Hindlimb muscle (tissue), 1 donor: ENCODE results near the gene ZW10. TPM values are rescaled to one million over a fixed set of nuclear protein-coding genes. Genes with fewer than 3 reads are reported as not detected.
A peak's percentile ranks its signal among the peaks of the same experiment; 100 is the strongest.
"Not testable (repeated sequence)": the region's sequence is repeated elsewhere in the genome, so short reads cannot be mapped to it uniquely, and the experiment has no call there.

ENCODE experiments used
- DNase-seq: peaks from one replicate; pipeline ENCODE4 v3.0.0-alpha.2; 2013
- polyA plus RNA-seq: library from polyadenylated mRNA; unstranded; fragments of 120-200 nt; gene quantifications from one replicate; pipeline ENCODE4 v1.2.1, GENCODE V29; 2013; ENCODE audit not compliant: insufficient read length

The ZW10 gene
- polyA plus RNA-seq, 1 donor: 14.5 TPM

DNA sequence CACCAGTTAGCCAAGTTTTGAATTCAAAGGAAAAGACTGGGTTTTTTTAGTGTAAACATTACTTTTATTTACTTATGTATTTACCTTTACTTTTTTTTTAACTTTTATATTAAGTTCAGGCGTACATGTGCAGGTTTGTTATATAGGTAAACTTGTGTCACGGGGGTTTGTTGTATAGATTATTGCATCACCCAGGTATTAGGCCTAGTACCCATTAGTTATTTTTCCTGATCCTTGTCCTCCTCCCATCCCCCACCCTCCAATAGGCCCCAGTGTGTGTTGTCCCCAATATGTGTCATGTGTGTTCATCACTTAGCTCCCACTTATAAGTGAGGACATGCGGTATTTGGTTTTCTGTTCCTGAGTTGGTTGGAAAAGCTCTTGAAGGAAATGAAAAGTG lies 20.6 kb downstream of the ZW10 start:
- DNase-seq: no peak

DNA sequence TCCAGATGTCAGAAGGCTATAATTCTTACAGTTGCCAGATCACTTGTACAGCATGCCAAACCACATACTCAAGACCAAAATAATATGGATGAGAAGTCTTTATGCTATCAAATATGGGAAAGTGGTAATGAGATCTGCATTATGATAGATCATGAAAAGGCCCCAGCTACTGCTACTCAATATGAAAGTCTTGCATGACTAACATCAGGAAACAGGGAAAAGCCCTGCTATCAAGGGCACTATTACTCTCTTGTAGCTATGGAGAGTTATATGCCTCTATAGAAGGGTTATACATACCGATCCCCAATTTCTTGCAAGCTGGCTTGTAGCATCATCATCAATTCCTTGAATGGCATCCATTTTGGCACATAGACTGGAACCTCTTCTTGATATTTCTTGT lies 37.2 kb downstream of the ZW10 start:
- DNase-seq: no peak

DNA sequence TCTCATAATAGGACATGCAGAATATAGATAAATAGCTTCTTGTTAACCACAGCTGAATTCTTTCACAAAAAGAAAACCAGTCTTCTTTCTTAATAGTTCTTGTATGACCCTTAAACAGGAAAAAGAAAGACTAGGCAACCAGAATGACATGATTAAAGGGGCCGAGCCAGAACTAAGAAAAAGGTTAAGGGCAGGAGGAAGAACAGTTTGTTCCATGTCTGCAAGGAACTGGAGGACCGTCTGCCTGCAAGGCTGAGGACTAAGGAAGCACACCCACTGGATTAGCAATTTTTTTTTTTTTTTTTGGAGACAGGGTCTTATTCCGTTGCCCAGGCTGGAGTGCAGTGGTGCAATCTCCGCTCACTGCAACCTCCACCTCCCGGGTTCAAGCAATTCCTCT lies 41.4 kb downstream of the ZW10 start:
- no peak for DNase-seq

DNA sequence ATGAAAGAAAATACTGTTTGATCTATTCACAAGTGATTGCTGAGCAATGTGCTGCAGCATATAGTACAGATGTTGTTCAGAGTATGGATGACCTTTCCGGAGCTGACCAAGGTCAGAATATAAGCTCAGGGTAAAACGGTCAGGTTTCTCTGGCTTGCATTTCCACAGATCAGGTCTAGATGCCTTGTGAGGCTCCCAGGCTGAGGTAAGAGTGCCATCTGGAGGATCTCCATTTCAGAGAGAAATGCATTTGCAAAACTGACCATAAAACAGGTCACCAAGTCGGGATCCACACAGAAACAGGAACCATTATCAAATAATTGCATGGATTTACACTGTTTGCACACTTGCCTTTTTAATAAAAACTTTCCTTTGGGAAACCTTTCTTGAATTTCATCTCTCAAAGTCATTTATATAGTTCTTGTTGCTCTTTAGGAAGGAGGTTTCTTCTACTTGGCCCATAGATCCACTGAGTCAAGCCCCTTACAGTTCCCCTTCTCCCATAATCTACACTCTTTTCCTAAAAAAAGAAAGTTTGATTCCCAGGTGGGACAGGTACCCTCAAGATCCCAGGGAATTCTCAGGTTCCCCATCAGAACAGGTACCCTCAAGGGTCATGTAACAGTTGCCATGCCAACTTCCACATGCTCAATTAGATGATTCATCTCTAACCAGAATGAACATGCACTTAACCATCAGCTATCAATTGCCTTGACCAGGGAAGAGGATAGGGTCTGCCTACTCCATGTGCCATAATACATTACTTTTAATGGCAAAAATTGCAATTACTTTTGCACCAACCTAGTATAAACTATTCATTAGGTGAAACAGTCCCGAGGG lies 42.4 kb downstream of the ZW10 start:
- peak; percentile 45 for DNase-seq

DNA sequence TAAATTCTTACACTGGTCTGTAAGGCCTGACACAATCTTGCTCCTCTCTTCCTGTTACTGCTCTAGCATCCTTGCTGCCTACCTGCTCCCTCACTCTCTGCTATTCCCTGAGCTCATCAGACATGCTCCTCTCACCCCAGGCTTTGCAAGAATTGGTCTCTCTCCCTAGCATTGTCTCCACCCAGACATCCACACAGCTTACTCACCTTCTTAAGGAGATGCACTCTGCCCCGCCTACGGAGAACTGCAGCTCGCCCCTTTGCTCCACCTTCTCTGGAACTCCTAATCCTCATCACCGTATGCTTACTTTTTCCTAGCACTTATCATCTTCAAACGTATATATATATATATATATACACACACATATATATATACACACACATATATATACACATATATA lies 44.0 kb downstream of the ZW10 start:
- DNase-seq: no peak

DNA sequence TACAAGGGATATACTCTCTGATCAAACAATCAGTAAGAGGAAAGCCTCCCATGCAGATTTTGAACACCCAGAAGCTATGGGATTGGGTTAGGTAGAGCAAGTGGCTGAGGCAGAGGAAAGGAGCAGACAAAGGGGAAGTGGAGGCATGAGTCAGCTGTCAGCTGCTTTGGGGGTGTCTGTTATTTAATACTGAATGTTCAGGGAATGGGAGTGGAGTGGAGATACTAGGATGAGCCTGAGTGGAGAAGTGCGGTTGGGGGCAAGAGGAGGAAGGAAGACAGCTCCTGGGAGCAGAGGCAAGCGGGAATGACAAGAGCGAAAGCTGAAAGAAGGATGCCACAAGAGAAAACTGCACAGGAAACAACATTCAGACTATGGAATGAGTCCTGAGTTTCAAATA lies 44.7 kb downstream of the ZW10 start:
- DNase-seq: no peak

DNA sequence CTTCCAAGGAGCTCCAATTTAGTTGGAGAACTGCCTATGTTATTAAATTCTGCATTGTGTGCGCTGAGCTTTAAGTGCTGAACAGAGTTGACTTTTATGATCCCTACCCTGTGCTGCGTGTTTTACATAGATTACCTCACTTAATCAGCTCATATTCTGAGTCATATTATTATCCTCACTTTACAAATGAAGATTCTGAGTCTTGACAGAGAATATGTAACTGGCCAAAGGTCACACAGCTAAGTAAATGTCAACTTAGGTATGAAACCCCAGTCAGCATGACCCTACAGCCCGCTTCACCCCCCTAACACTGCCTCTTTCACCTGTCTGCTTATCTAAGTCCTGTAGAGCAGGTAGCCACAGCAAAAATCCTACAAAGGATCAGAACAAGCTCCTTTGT lies 47.6 kb downstream of the ZW10 start:
- no peak for DNase-seq

DNA sequence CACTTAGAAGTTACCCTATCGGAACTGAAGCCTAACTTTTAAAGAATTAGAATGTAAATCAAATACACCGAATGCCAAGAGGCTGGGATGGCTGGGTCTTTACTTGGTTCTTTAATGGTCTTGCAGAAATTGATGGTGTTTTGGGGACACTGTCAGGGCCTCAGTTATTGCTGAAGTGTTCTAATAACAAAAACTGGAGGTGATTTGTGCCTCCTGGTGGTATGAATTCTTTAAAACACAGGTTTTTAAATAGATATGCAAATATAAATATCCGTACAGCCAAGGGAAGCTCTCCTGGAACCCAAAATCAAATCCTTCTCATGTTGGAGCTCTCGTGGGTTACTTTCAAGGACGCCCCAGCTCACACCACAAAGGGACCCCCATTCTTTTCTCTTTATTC lies 48.1 kb downstream of the ZW10 start:
- no peak for DNase-seq

DNA sequence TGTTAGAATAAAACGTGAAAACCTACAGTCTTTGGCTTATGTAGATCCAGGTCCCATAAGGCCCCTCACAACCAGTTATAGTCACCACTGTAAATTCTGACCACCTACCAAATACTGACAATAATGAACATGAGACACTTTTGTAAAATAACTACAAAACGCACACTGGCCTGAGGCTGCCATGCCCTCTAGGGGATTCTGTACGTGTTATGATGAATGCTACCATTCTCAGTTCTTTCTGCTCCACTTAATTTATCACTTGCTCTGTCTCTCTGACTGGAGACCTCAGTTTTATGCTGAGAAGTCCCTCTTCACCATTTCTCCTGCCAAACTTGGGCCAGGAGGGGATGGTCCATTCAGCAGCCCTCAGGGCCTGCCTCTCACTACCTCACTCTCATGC lies 48.7 kb downstream of the ZW10 start:
- no peak for DNase-seq

DNA sequence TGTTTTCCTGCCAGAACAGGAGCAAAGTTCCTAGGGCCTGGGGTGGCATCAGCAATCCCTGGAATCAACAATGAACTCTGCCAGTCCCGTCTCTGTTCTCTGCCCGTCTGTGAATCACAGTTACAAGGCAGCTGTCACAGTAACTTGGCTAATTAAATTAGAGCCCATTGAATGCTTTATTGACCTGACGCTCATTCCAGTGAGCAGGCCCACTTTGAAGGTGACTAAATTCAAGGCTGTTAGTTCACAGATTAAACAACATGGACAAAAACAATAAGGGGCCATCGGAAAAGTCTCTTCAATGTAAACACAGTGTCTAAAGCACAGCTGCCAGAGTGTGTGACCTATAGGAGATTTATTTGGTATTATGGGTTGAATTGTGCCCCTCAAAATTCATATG lies 49.7 kb downstream of the ZW10 start:
- no peak for DNase-seq

DNA sequence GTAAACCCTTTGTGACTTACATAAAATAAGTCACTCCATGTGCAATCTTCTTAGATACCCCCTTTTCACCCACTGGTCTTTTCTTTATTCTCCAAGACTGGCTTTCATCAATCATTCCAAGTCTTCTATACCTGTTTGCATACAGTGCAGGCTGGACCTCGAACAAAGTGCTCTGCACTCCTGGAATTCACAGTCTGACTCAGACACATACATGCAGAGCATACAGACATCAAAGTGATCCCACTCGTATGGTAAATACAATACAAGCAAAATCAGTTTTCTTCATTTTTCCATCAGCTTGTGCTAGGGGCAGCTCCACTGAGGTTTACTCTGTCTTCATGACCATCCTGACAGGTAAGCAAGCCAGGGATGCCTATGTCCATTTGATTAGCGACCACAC lies 50.6 kb downstream of the ZW10 start:
- no peak for DNase-seq

DNA sequence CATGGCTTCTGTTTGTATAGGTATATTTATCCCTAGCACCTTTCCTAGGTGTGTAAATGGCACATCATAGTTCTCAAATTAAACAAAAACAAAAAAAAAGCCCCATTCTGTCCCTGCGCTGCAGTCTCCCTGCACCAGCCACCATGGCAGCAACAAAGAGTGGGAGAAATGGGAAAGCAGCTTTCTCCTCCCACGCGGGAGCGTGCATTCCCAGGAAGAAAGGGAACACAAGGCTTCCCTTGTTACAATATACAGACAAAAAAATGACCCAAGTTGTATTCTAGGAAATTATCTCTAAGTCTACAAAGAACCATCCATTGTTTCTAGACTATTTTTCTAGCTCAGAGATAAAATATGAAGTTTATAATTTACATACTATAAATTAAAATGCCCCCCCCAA lies 51.3 kb downstream of the ZW10 start:
- no peak for DNase-seq

DNA sequence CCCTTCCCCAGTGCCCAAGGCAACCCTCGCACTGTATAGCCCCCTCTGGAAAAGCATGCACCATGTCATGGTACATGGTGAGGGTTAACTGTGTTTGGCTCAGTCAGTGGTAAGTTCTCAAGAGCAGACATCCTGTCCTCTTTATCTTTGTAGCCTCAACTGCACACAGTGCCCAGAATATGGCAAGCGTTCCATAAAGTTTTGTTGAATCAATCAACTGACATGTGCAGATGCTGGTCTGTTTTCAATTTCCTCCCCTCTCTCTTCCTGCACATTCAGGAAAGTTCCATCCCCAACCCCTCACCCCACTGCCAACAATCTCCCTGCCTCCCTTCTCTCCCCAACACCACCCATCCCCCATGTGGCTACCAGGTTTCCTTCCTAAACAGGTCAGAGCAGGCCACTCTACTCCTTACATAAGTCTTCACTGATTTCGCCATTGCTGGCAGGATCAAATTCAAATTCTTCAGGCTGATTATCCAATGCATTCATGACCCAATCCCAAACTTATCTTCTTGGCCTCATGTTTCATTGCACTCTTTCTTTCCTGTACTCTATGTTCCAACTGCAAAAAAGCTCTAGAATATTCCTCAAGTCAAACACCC lies 51.9 kb downstream of the ZW10 start:
- DNase-seq: no peak

DNA sequence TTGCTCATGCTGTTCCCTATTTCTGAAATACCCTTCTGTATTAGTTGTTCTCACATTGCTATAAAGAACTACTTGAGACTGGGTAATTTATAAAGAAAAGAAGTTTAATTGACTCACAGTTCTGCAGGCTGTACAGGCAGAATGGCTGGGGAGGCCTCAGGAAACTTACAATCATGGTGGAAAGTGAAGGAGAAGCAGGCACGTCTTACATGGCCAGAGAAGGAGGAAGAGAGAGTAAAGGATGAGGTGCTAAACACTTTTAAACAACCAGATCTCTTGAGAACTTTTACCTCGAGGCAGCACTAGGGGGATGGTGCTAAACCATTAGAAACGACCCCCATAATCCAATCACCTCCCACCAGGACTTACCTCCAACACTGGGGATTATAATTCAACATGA lies 53.0 kb downstream of the ZW10 start:
- not testable (repeated sequence) for DNase-seq

DNA sequence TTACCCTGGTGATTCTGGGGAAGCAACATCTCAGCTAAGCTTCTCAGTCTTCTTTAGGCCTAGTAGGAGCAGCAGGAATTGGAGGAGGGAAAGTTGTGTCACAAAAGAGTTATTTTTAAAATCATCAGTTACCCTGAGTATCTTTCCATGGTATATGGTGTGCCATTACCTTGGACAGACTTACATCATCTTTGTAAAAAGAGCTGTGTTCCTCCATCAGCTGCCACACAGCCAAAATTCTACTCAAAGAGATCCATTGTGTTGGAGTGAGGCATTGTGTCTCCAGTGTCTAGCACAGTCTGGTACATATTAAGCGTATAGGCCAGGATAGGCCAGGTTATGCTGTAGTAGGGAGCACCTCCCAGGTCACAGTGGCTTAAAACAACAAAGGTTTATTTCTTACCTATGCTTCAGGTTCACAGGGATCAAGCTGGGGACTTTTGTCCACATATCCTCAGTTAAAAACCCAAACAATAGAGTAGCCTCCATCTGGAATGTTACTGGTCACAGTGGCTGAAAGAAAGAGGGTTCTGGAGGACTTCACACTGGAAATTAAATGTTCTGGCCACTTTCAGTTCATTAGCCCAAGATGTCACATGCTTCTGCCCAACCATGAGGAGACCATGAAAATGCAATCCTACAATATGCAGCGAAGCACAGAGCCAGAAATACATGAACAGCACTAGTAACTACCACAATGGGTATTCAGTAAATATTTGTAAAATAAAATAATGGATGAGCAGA lies 57.4 kb downstream of the ZW10 start:
- no peak for DNase-seq

DNA sequence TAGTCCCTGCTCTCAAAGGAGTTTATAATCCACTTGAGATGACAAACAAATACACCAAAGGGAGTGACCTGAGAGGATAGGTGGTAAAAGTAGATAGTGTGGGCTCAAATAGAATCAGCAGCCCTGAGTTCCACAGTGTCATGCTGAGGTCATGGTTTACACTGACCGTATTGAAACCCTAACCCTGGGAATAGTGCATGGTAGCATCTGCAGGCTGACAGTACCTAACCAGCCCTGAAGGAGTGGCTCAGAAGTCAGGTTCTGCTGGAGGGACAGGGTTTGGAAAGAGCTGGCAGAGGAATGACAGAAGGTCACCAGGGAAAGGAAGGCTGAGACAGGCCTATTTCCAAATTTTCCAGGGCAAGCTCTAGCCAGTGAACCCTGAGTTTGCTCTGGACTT lies 58.2 kb downstream of the ZW10 start:
- DNase-seq: no peak

DNA sequence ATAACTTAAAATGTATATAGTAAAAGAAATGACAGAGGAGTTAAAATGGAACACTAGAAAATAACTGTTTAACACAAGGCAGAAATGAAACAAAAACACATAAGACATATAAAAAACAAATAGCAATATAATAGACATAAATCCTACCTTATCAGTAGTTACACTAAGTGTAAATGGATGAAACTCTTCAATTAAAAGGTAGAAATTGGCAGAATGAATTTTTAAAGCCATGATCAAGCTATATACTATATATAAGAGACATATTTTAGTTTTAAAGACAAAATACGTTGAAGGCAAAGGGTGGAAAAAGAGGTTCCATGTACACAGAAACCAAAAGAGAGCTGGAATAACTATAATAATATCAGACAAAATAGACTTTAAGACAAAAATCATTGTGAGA lies 62.5 kb downstream of the ZW10 start:
- DNase-seq: no peak

DNA sequence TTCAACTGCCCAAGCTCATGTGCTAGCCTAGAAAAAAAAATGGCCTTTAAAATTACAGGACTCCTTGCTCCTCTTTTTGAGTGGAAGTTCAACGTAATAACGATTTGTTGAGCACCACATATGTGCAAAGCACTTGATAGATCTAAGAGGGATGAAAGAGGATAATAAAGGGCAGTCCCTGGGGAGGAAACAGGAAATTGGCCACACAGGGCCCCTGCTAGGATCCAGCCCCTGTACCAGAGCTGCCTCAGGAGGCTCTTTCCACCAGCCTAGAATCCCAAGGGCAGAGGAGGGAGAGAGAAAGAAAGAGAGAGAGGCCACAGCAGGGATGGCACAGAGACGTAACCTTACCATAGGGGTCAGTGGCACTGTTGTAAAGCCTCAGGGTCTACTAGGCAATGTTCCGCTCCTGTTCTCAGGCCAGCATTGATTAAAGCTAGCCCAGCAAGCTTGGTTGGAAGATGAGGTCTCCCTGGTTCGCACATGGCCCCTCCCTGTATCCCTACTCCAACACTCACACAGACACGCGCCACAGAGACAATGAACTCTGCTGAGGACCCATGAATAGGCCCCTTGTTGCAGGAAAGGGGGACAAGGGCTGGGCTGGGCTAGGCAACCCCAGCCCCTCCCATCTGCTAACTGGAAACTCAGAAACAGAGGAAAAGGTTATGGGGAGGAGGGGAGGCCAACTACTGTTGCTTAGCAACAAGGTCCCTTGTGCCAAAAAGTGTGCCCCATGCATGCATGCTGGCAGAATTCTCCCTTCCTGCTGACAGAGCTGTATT lies 67.4 kb downstream of the ZW10 start, which contains the start of gene TMPRSS5:
TMPRSS5 (minus strand) TSS at position 438 of the 785 bp plus-strand sequence; CDS start at position 354, 84 bp downstream.
- no peak for DNase-seq

DNA sequence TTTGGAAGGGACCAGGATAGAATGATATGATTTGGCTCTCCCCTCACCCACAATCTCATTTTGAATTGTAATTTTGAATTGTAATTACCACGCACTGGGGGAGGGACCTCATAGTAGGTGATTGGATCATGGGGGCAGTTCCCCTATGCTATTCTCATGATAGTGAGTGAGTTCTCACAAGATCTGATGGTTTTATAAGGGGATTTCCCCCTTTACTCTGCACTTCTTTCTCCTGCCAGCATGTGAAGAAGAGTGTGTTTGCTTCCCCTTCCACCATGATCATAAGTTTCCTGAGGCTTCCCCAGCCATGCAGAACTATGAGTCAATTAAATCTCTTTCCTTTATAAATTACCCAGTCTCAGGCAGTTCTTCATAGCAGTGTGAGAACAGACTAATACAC lies 69.9 kb downstream of the ZW10 start:
- not testable (repeated sequence) for DNase-seq

DNA sequence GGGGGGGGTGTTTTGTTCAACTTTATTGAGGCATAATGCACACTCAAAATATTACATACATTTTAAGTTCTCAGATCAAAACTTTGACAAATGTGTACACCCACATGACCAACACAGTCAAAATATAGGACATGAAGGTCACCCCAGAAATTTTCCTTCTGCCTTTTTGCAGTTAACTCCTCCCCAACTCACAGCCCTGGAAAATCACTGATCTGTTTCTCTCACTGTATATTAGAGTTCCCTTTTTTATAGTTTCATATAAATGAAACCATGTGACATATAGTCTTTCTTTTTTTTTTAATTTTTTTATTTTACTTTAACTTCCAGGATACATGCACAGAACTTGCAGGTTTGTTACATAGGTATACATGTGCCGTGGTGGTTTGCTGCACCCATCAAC lies 72.0 kb downstream of the ZW10 start:
- DNase-seq: no peak

DNA sequence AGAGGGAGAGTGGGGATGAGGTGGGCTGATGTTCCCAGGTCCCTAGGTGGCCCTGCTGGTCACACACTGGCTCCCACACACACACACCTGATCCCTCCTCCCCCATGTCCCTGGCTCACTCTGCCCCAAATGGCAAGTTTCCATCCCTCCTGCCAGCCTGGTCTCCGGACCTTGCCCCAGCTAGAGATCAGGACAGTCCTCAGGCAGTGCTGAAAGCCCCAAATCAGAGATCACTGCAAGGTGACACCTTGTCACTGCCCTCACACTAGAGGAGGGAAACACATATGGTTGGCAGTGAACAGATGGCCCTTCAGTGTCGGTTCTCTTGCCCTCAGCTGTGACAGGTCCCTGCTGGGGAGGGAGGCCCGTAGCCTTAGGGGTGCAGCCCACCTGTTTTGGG lies 75.0 kb downstream of the ZW10 start:
- DNase-seq: no peak

DNA sequence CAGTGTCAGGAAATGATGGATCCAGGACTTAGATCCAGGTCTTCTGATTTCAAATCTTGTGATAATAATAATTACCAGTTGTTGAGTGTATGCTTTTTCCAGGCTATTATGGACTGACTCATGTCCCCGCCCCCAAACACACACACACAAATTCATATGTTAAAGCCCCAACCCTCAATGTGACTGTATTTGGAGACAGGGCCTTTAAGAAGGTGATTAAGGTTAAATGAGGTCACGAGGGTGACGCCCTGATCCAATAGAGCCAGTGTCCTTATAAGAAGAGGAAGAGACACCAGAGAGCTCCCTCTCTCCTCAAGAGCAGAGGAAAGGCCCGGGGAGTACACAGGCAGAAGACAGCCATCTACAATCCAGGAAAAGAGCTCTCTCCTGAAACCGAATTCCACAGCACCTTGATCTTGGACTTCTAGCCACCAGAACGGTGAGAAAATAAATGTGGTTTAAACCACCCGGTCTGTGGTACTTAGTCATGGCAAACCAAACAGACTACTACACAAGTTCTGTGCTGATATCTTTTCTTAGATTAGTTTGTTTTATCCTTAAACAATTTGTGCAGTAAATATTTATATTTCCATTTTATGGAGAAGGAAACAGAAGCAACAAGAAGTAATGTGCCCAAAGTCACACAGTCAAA lies 75.6 kb downstream of the ZW10 start:
- DNase-seq: no peak
